Endodermal cell (in vitro differentiated cells): ENCODE results near the gene MTHFD2L. TPM values are rescaled to one million over a fixed set of nuclear protein-coding genes. Genes with fewer than 3 reads are reported as not detected.

ENCODE experiments used
- DNase-seq: peaks from one replicate; pipeline ENCODE4 v3.0.0-alpha.2; 2017
- H3K27ac ChIP-seq: 2 replicates; pipeline ENCODE4 v1.5.1; 2013; ENCODE audit warnings: mild to moderate bottlenecking, low read depth, low read length, moderate library complexity
- H3K27me3 ChIP-seq: 2 replicates; pipeline ENCODE4 v1.6.1; 2013; ENCODE audit warnings: mild to moderate bottlenecking, low read length, moderate library complexity; ENCODE audit not compliant: insufficient read depth, control insufficient read depth, poor library complexity, severe bottlenecking
- H3K36me3 ChIP-seq: 2 replicates; pipeline ENCODE4 v1.7.0; 2013; ENCODE audit warnings: mild to moderate bottlenecking, low read length, moderate library complexity; ENCODE audit not compliant: control insufficient read depth, insufficient read depth
- H3K4me1 ChIP-seq: one replicate; pipeline ENCODE4 v1.7.0; 2013; ENCODE audit warnings: low read length; ENCODE audit not compliant: control insufficient read depth, insufficient read depth
- H3K4me3 ChIP-seq: 2 replicates; pipeline ENCODE4 v1.5.1; 2013; ENCODE audit warnings: mild to moderate bottlenecking, low read length, moderate library complexity
- H3K9ac ChIP-seq: 2 replicates; pipeline ENCODE4 v1.6.1; 2013; ENCODE audit warnings: mild to moderate bottlenecking, low read length, moderate library complexity; ENCODE audit not compliant: poor library complexity, severe bottlenecking; ENCODE audit errors: extremely low read depth
- H3K9me3 ChIP-seq: 2 replicates; pipeline ENCODE4 v1.6.1; 2013; ENCODE audit warnings: mild to moderate bottlenecking, low read length, moderate library complexity; ENCODE audit not compliant: control insufficient read depth
- H3K27ac Mint-ChIP-seq: 2 replicates; pipeline ENCODE4 v1.8.0; 2020; ENCODE audit warnings: mixed read lengths
- H3K27me3 Mint-ChIP-seq: 2 replicates; pipeline ENCODE4 v1.8.0; 2021; ENCODE audit warnings: mild to moderate bottlenecking, mixed read lengths; ENCODE audit not compliant: insufficient read depth
- H3K36me3 Mint-ChIP-seq: 2 replicates; pipeline ENCODE4 v1.8.0; 2020; ENCODE audit warnings: low read depth, mixed read lengths
- H3K4me1 Mint-ChIP-seq: 2 replicates; pipeline ENCODE4 v1.8.0; 2020; ENCODE audit warnings: mixed read lengths
- H3K4me3 Mint-ChIP-seq: 2 replicates; pipeline ENCODE4 v1.8.0; 2020; ENCODE audit warnings: mild to moderate bottlenecking, moderate library complexity, mixed read lengths
- H3K9me3 Mint-ChIP-seq: 2 replicates; pipeline ENCODE4 v1.8.0; 2020; ENCODE audit warnings: mild to moderate bottlenecking, mixed read lengths
- CTCF ChIP-seq: fragments of 200-600 bp; sonication (generic); conservative IDR thresholded peaks from 2 replicates; pipeline ENCODE4 v1.5.0; 2021; ENCODE audit warnings: antibody characterized with exemption, mild to moderate bottlenecking
- WGBS, 2 experiments: methylation state at CpG; one replicate each; pipeline versions ENCODE4 v1.1.5 to v1.1.7; 2013; ENCODE audit warnings: missing lambda C conversion rate in 2 of 2, mixed read lengths in 1 of 2; ENCODE audit not compliant: insufficient coverage in 1 of 2, insufficient read length in 1 of 2; 5-methylcytosine and 5-hydroxymethylcytosine counted together
- total RNA-seq, 2 donors: library from RNA; stranded (reverse); fragmentation: NEBNext Ultra II Directional in 1 of 2; extraction: Animal tissue kit (Norgen Biotek cat#: 25700) in 1 of 2; gene quantifications; 2 replicates in 1 of 2; 3 replicates in 1 of 2; pipeline ENCODE4 v1.2.1, GENCODE V29; 2021

MTHFD2L gene
- total RNA-seq, 2 donors from 2014 or later: 10.4 to 11.5 TPM

- Histone ChIP-seq H3K27ac (no peak overlapping the region), H3K36me3 (peaks cover 27% of the 10 kb centered on the region), H3K4me1 (no peaks in the 10 kb centered on the region), H3K27me3 (no peaks in the 10 kb centered on the region), H3K9ac (no peak overlapping the region), H3K4me3 (peak overlapping the region; percentile 89), H3K9me3 (no peaks in the 10 kb centered on the region)
- H3K4me3 Mint-ChIP-seq: peak overlapping the region; percentile 86
- peaks cover 20% of the 10 kb centered on the region for H3K4me1 Mint-ChIP-seq
- TF ChIP-seq CTCF: no peak
- DNase-seq: no peak
- H3K27me3 Mint-ChIP-seq: no peaks in the 10 kb centered on the region
- no peaks in the 10 kb centered on the region for H3K9me3 Mint-ChIP-seq
- peaks cover 18% of the 10 kb centered on the region for H3K36me3 Mint-ChIP-seq
- H3K27ac Mint-ChIP-seq: no peak overlapping the region
- WGBS, 2 experiments: 83 to 89% methylated on average over 1 to 2 of the region's 2 CpGs
Measured at GRCh38 chr4:74159143-74159709, 1.3 kb downstream of the MTHFD2L start.

GRCh38 chr4:74161666-74162450 lies 3.9 kb downstream of the MTHFD2L start:
- no peak for TF ChIP-seq CTCF
- peaks cover 27% of the 10 kb centered on the region for H3K36me3 ChIP-seq
- H3K4me3 Mint-ChIP-seq: no peak overlapping the region
- WGBS, 2 experiments: 90% methylated on average over 3 of the region's 3 CpGs; no CpG with 5 or more reads in 1 of the 2 experiments
- peaks cover 18% of the 10 kb centered on the region for H3K36me3 Mint-ChIP-seq
- H3K4me1 Mint-ChIP-seq: peaks cover 17% of the 10 kb centered on the region
- H3K9me3 Mint-ChIP-seq: no peaks in the 10 kb centered on the region
- no peak overlapping the region for H3K9ac ChIP-seq
- no peaks in the 10 kb centered on the region for H3K9me3 ChIP-seq
- H3K4me1 ChIP-seq: no peaks in the 10 kb centered on the region
- H3K4me3 ChIP-seq: no peak overlapping the region
- no peaks in the 10 kb centered on the region for H3K27me3 ChIP-seq
- no peak overlapping the region for H3K27ac ChIP-seq
- H3K27ac Mint-ChIP-seq: no peak overlapping the region
- no peak for DNase-seq
- no peaks in the 10 kb centered on the region for H3K27me3 Mint-ChIP-seq

- Histone ChIP-seq H3K27me3 (no peaks in the 10 kb centered on the region), H3K9me3 (no peaks in the 10 kb centered on the region), H3K4me1 (no peaks in the 10 kb centered on the region), H3K4me3 (no peak overlapping the region), H3K9ac (no peak overlapping the region), H3K36me3 (peaks cover 15% of the 10 kb centered on the region), H3K27ac (no peak overlapping the region)
- no peak for TF ChIP-seq CTCF
- Mint-ChIP-seq H3K9me3 (no peaks in the 10 kb centered on the region), H3K4me3 (no peak overlapping the region), H3K4me1 (no peaks in the 10 kb centered on the region), H3K27me3 (no peaks in the 10 kb centered on the region), H3K27ac (no peak overlapping the region), H3K36me3 (peaks cover 11% of the 10 kb centered on the region)
- 86 to 100% methylated on average over 1 of the region's 1 CpG for WGBS, 2 experiments
- no peak for DNase-seq
Measured at GRCh38 chr4:74166135-74166534, 8.2 kb downstream of the MTHFD2L start.
